Dermis microvascular lymphatic vessel endothelial cell (primary cell): ENCODE measurements around the gene ACTC1. TPM values are rescaled to one million over a fixed set of nuclear protein-coding genes. Genes with fewer than 3 reads are reported as not detected.

Experiments
- DNase-seq, 2 donors: peaks; one replicate each; pipeline versions ENCODE4 v3.0.0 to v3.0.0-alpha.2; 2010; ENCODE audit warnings: low read depth in 2 of 2
- total RNA-seq: library from RNA; depleted of rRNA; stranded (reverse); fragments of >200 nt; gene quantifications from 2 replicates; pipeline ENCODE4 v1.2.1, GENCODE V29; 2014

Gene ACTC1
- total RNA-seq, 1 donor from 2014 or later, result not detected

- no peak for DNase-seq
These were observed 35.4 kb downstream of the ACTC1 start for GRCh38 chr15:34759992-34760391.

- DNase-seq, result no peak
These were observed 36.0 kb downstream of the ACTC1 start for GRCh38 chr15:34759347-34759746.

- no peak for DNase-seq
These were observed 38.1 kb downstream of the ACTC1 start for GRCh38 chr15:34757262-34757661.

- DNase-seq, result no peak
These were observed 40.0 kb downstream of the ACTC1 start for GRCh38 chr15:34755419-34755773.

GRCh38 chr15:34754674-34755418 lies 40.5 kb downstream of the ACTC1 start, which contains the start of gene GJD2:
GJD2 (minus strand) TSS chr15:34754998; CDS start chr15:34754488, 510 bp downstream.
- no peak for DNase-seq

GRCh38 chr15:34754171-34754601 lies 41.2 kb downstream of the ACTC1 start:
- DNase-seq, result no peak

GRCh38 chr15:34753236-34753894 lies 42.0 kb downstream of the ACTC1 start:
- peak; percentile 25 to 72 for DNase-seq

GRCh38 chr15:34749691-34750090 lies 45.7 kb downstream of the ACTC1 start:
- DNase-seq, result no peak

Other genes with a start within 250 kb of the ACTC1 start
- 5.8 and 6.4 TPM in 2 replicates for gene GOLGA8B, start 211.9 kb downstream of the ACTC1 start, total RNA-seq
- gene GJD2, start 40.6 kb downstream of the ACTC1 start, total RNA-seq, result not detected in 2 replicates
- gene AQR, start 174.2 kb upstream of the ACTC1 start, total RNA-seq, result 16.9 and 17.3 TPM in 2 replicates
- 20.2 and 24.9 TPM in 2 replicates for gene ZNF770, start 192.7 kb upstream of the ACTC1 start, total RNA-seq